Measurements from ENCODE around the gene GRK4. TPM values are rescaled to one million over a fixed set of nuclear protein-coding genes. Genes with fewer than 3 reads are reported as not detected.
A peak's percentile ranks its signal among the peaks of the same experiment; 100 is the strongest.

GRK4 gene
- total RNA-seq, 2 experiments from 2014 or later, result 3.0 to 4.4 TPM

- DNase-seq, result no peak
- Mint-ChIP-seq H3K9me3 (ENCODE audit: low read depth) (peaks cover 11% of the 10 kb centered on the region), H3K4me3 (no peak overlapping the region), H3K36me3 (peaks cover 13% of the 10 kb centered on the region), H3K27me3 (peaks cover 14% of the 10 kb centered on the region), H3K27ac (no peak overlapping the region), H3K4me1 (no peaks in the 10 kb centered on the region)
- ATAC-seq, result no peak
- CTCF ChIA-PET, result interaction anchor here (1.2 kb wide), 1 partner anchor 53 kb away, joined by 4 read pairs; no protein-coding TSS in a partner anchor
These were observed 90.9 kb downstream of the GRK4 start for GRCh38 chr4:3054169-3054759.

GRCh38 chr4:3059943-3060342, 96.6 kb downstream of the GRK4 start:
- no peak overlapping the region for H3K27ac Mint-ChIP-seq
- CTCF ChIA-PET, result interaction anchor here (1.2 kb wide), 1 partner anchor 11 kb away, joined by 3 read pairs; no protein-coding TSS in a partner anchor
- no peak overlapping the region for H3K4me3 Mint-ChIP-seq
- DNase-seq (no peak), ATAC-seq (no peak)
- H3K9me3 Mint-ChIP-seq (ENCODE audit: low read depth), result peaks cover 7% of the 10 kb centered on the region
- H3K36me3 Mint-ChIP-seq, result peaks cover 9% of the 10 kb centered on the region
- no peaks in the 10 kb centered on the region for H3K4me1 Mint-ChIP-seq
- H3K27me3 Mint-ChIP-seq, result peaks cover 2% of the 10 kb centered on the region

GRCh38 chr4:3060946-3061345, 97.6 kb downstream of the GRK4 start:
- Mint-ChIP-seq H3K27ac (no peak overlapping the region), H3K4me3 (no peak overlapping the region), H3K27me3 (peaks cover 2% of the 10 kb centered on the region), H3K36me3 (peaks cover 5% of the 10 kb centered on the region), H3K9me3 (ENCODE audit: low read depth) (peaks cover 3% of the 10 kb centered on the region), H3K4me1 (no peaks in the 10 kb centered on the region)
- no peak for DNase-seq
- no peak for ATAC-seq
- CTCF ChIA-PET, result interaction anchor here (0.8 to 1.2 kb wide), 3 partner anchors 8 to 80 kb away, joined by 3 to 4 read pairs (median 3); no protein-coding TSS in a partner anchor

GRCh38 chr4:3062471-3062870, 99.1 kb downstream of the GRK4 start:
- Mint-ChIP-seq H3K27me3 (peaks cover 2% of the 10 kb centered on the region), H3K4me3 (no peak overlapping the region), H3K4me1 (no peaks in the 10 kb centered on the region), H3K9me3 (ENCODE audit: low read depth) (no peaks in the 10 kb centered on the region), H3K36me3 (no peaks in the 10 kb centered on the region), H3K27ac (no peak overlapping the region)
- ATAC-seq, result no peak
- DNase-seq, result no peak
- CTCF ChIA-PET, result interaction anchor here (0.9 kb wide), 1 partner anchor 84 kb away, joined by 3 read pairs; no protein-coding TSS in a partner anchor

GRCh38 chr4:3065551-3065950, 102.2 kb downstream of the GRK4 start:
- H3K4me3 Mint-ChIP-seq, result no peak overlapping the region
- no peaks in the 10 kb centered on the region for H3K9me3 Mint-ChIP-seq (ENCODE audit: low read depth)
- H3K27ac Mint-ChIP-seq, result no peak overlapping the region
- no peaks in the 10 kb centered on the region for H3K4me1 Mint-ChIP-seq
- no peak for ATAC-seq
- H3K36me3 Mint-ChIP-seq, result no peaks in the 10 kb centered on the region
- CTCF ChIA-PET, result interaction anchor here (1.0 to 1.3 kb wide), 2 partner anchors 12 to 72 kb away, joined by 3 read pairs; no protein-coding TSS in a partner anchor
- DNase-seq, result no peak
- peaks cover 2% of the 10 kb centered on the region for H3K27me3 Mint-ChIP-seq

GRCh38 chr4:3066836-3067400, 103.5 kb downstream of the GRK4 start:
- no peaks in the 10 kb centered on the region for H3K9me3 Mint-ChIP-seq (ENCODE audit: low read depth)

GRCh38 chr4:3067473-3068001, 104.2 kb downstream of the GRK4 start:
- Mint-ChIP-seq H3K9me3 (ENCODE audit: low read depth) (no peaks in the 10 kb centered on the region), H3K27ac (no peak overlapping the region), H3K27me3 (no peaks in the 10 kb centered on the region), H3K36me3 (no peaks in the 10 kb centered on the region), H3K4me3 (no peak overlapping the region), H3K4me1 (no peaks in the 10 kb centered on the region)
- DNase-seq (no peak), ATAC-seq (no peak)
- CTCF ChIA-PET, result no interaction called here

More at GRCh38 chr4:3066836-3067400, 103.5 kb downstream of the GRK4 start:
- no peak overlapping the region for H3K4me3 Mint-ChIP-seq
- ATAC-seq, result no peak
- H3K36me3 Mint-ChIP-seq, result no peaks in the 10 kb centered on the region
- no peaks in the 10 kb centered on the region for H3K27me3 Mint-ChIP-seq
- no peak overlapping the region for H3K27ac Mint-ChIP-seq
- H3K4me1 Mint-ChIP-seq, result no peaks in the 10 kb centered on the region
- CTCF ChIA-PET, result no interaction called here
- DNase-seq, result no peak

- no peak overlapping the region for H3K4me3 Mint-ChIP-seq
- DNase-seq (no peak), ATAC-seq (no peak)
- no peaks in the 10 kb centered on the region for H3K36me3 Mint-ChIP-seq
- no peaks in the 10 kb centered on the region for H3K9me3 Mint-ChIP-seq (ENCODE audit: low read depth)
- no peak overlapping the region for H3K27ac Mint-ChIP-seq
- no peaks in the 10 kb centered on the region for H3K27me3 Mint-ChIP-seq
- CTCF ChIA-PET, result interaction anchor here (1.2 kb wide), 1 partner anchor 9 kb away, joined by 3 read pairs; no protein-coding TSS in a partner anchor
- H3K4me1 Mint-ChIP-seq, result no peaks in the 10 kb centered on the region
These were observed 106.4 kb downstream of the GRK4 start for GRCh38 chr4:3069661-3070199.

GRCh38 chr4:3070709-3071500, 107.5 kb downstream of the GRK4 start:
- no peak overlapping the region for H3K4me3 Mint-ChIP-seq
- no peaks in the 10 kb centered on the region for H3K36me3 Mint-ChIP-seq
- no peak overlapping the region for H3K27ac Mint-ChIP-seq
- DNase-seq (no peak), ATAC-seq (no peak)
- no peaks in the 10 kb centered on the region for H3K9me3 Mint-ChIP-seq (ENCODE audit: low read depth)
- H3K27me3 Mint-ChIP-seq, result no peaks in the 10 kb centered on the region
- peaks cover 7% of the 10 kb centered on the region for H3K4me1 Mint-ChIP-seq
- CTCF ChIA-PET, result interaction anchor here (1.2 to 1.3 kb wide), 2 partner anchors 10 to 24 kb away, joined by 3 read pairs; no protein-coding TSS in a partner anchor

- no peaks in the 10 kb centered on the region for H3K27me3 Mint-ChIP-seq
- CTCF ChIA-PET, result interaction anchor here (1.2 kb wide), 1 partner anchor 116 kb away, joined by 3 read pairs; no protein-coding TSS in a partner anchor
- H3K9me3 Mint-ChIP-seq (ENCODE audit: low read depth), result no peaks in the 10 kb centered on the region
- ATAC-seq, result no peak
- peaks cover 15% of the 10 kb centered on the region for H3K4me1 Mint-ChIP-seq
- H3K4me3 Mint-ChIP-seq, result no peak overlapping the region
- no peak overlapping the region for H3K27ac Mint-ChIP-seq
- DNase-seq, result no peak
- no peaks in the 10 kb centered on the region for H3K36me3 Mint-ChIP-seq
These were observed 108.4 kb downstream of the GRK4 start for GRCh38 chr4:3071811-3072210.

GRCh38 chr4:3073158-3074077, 110.0 kb downstream of the GRK4 start:
- CTCF ChIA-PET, result interaction anchor here (0.8 to 1.6 kb wide), 3 partner anchors 27 to 111 kb away, joined by 3 read pairs; partner anchors contain the start of gene NOP14
- H3K27ac Mint-ChIP-seq, result no peak overlapping the region

More at GRCh38 chr4:3073158-3074077, 110.0 kb downstream of the GRK4 start:
- Mint-ChIP-seq H3K36me3 (no peaks in the 10 kb centered on the region), H3K9me3 (ENCODE audit: low read depth) (no peaks in the 10 kb centered on the region), H3K4me1 (peaks cover 22% of the 10 kb centered on the region), H3K4me3 (peak overlapping the region; percentile 33), H3K27me3 (no peaks in the 10 kb centered on the region)
- ATAC-seq (peak; percentile 68), DNase-seq (no peak)

Data from activated CD8-positive, alpha-beta memory T cell treated with anti-CD3 and anti-CD28 coated beads, Interleukin-2, amount 10 ng/mL, durations not matched to agents 7 days and 5 days (primary cell).